ENCODE results near the gene ROBO1.

ROBO1 gene

DNA sequence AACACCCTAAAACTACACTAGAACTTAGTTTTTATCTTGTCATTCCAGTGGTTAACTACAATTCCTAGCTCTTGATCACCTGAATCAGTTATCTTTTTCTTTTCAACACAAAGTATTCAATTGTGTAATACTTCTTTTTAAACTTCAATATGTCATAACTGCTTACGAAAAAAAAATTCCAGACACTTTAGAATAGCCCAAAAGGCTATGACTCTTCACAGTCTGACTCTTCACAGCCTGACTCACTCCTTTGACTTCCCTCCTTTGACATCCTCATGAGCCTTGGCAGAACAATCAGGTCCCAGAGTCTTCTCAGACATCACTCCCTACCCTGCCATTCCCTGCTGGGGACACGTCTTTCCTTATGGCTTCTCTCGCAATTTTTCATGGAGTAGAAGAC is 727.1 kb downstream of the ROBO1 start:
- no peak for DNase-seq

DNA sequence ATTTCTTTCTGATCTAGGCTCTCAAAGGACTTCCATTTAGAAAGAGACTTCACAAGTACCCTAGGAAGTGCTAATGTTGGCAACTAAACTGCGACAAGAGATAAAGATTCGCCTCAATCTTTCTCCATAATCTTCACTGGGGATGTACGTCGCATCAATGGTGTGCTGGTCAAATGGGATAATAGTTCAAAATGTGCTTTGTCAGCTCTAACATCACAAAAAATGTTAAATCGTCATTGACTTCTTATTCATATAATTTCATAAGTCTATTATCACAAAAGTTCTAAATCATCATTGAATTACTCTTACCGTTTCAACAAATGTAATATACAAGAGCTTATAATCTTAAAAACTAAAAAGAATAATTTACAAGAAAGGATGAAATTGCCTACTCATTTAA is 727.7 kb downstream of the ROBO1 start:
- no peak for DNase-seq

DNA sequence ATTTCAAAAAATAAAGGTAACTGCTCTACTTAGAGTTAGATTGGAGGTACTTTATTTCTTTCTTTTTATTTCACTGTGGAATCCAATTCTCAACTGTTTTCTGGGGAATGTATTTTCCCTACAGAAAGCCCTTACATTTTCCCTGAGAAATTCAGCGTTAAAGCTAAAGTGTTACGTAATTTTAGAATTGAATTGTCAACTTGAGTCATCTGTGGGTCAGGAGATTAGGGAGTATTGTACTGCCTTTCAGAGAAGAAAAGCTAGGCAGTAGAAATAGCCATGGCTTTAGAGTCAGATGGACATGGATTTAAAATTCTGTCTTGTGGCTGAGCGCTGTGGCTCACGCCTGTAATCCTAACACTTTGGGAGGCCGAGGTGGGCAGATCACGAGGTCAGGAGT is 728.6 kb downstream of the ROBO1 start:
- no peak for DNase-seq

DNA sequence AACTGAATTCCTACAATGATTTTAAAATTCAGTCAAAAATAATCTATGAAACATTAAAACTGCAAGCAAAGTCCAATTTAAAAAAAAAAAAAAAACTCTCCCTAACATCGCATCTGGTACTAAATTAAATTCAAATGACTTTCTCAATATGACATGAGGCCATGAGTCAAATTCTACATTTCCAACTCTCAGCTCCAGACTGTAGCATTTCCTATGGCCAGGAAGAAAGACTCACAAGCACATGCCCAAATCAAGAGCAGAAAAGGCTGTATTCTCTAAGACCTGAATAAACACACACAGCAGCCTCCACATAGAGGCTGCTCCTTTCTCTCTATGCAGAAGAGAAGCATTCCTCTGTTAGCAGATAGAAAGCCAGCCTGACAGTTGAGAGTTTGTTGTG is 729.2 kb downstream of the ROBO1 start:
- no peak for DNase-seq

DNA sequence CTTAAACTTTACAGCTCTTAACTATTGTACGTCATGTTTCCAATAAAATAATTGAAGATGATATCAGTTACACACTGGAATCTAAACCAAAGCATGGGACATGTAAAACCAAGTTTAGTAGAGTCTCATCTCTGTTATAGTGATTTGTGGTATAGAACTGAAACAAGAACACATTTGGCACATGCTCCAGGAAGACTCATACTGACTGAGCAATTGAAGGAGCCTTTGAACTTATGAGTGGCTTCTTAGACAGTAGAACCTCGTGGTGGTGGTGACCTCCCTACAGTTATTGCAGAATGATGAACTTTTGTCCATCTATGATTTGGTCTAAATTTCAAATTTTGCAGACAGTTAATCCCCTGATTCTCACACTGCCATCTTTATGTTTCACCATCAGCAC is 729.7 kb downstream of the ROBO1 start:
- DNase-seq, result no peak

DNA sequence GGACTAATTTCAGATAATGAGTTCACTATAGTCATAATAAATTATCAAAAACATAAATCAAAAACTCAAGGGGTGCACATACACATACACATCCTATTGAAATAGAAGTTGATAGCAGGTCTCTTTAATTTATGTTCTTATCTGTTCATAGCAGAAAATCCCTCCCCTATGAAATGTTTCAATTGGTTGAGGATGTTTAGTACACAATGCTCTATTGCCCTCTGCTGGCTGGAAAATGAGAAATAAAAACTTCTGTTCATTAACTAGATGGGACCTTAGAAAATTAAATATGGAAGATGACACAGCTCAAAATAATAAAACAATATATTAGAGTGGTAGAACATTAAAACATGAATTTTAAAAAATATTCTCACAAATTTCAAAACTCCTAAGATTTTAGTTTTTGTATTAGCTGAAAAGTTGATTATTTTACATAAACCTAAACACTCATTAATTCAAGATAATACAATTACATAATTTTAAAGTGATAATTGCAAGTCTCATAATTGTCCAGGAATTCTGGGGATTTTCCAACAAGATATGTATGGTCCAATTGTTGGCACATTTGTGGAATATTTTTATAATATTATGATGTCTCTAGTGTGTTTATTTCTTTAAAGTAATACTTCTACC is 735.0 kb downstream of the ROBO1 start:
- DNase-seq, result peak; percentile 39

DNA sequence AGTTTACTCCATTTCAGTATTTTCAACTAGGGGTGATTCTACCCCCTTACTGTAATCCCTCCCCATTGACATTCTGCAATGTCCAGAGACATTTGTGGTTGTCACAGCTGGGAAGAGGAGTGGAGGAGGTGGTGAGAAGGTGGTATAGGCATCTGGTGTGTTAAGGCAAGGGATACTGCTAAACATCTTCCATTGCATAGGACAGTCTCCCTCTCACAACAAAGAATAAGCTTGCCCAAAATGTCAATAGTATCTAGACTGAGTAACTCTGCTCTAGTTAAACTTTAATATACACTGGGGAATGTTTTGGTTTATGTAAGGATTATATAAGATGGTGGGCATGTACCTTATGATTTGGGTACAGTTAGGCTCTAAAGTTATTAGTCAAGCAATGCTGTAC is 737.6 kb downstream of the ROBO1 start:
- DNase-seq, result no peak

DNA sequence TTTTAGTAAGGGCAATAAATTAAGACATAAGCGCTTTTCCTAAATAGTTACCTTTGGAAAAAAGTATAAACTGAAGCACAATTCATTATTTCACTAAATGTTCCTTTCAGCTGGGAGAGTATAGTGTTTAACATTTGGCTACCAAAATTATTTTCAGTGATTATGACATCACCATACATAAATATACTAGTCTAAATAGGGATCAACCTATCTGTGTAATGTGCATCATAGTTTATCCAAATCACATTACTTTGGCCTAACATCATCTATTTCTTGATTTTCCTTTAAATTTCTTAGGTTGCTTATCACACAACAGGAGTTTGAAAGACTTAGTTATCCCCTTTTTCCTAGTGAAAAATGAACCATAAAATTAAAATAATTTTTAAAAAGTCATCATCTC is 738.9 kb downstream of the ROBO1 start:
- no peak for DNase-seq

DNA sequence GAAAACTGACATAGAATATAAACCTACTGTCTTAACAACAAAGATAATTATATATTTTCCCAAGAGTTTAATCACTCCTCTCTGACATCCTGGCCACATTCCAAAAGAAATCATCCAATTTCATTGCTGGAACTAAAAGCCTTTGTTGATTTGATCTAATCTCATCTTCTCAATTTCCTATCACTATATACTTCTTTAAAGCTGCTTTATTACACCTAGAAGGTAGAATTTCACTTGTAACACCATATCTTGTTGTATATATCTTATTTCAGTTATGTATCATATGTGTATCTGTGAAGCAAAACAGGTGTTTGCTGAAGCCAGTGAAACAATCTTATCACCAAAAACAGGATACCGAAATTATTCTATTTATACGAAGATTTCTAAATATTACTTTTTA is 740.2 kb downstream of the ROBO1 start:
- no peak for DNase-seq

DNA sequence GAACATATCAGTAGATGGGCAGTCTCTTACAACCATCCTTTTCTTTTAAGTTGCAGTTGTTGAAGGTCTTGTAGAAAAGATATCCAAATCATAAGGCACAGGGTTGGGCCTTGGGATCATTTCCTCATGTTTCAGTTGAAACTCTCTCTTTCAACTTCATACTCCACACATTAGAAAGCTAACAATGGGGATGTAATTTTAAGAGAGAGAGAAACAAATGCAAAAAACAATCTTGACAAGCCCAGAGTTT is 747.9 kb downstream of the ROBO1 start:
- no peak for DNase-seq

DNA sequence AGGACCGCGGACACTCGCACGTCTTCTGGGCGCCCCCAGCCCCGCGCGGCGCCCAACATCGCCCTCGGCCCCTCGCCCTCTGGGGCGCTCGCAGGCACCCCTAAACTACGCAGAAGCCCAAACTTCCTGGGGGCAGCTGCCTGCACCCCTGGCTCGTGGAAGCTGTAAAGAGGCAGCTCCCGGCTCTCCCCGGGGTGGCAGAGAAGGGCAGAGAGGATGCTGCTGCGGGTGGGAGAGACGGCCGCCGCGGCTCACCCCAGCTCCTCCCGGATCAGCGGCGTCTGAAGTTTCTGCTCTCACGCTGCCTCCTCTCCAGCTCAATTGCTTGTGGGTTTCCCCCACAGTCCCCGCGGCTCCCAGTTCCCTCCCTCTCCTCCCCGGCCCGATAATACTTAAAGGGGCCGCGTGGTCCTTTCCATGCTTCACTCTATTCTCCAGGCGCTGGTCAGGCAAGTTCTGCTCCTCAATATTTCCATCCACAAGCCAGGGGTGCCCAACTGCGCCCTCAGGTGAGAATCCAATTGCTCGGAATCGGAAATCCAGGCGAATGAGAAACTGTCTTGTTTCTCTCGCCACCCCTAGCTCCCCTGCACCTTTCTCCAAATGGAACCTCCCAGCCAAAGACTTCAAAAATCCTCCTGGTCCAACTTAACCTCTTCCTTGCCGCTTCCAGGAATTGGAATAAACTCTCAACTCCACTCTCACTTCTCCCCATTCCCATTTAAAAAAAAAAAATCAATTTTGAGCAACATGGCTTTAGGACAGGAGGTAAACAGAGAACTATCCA is 748.5 kb downstream of the ROBO1 start:
- DNase-seq, result peak; percentile 71

DNA sequence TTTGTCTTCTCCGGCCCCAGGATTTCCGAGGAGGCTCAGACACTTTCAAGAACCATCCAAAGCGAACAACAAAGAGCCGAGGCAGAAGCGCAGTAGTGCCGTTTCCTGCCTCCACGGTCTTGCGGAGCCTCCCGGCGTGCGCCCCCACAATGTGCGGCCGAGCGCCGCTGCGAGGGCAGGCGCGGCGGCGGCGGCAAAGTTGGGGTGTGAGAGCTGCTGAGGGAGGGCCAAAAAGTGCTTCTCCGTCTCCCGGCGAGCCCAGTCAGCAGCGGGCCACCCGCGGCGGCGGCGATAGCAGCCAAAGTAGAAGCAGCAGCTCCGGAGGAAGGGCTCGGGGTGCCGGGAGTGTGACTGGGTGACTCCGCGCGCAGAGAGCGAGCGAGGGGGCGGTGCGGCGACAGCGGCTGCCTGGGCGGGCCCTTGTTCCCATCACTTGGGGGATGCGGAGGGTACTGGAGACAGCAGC is 749.1 kb downstream of the ROBO1 start:
- DNase-seq, result no peak

DNA sequence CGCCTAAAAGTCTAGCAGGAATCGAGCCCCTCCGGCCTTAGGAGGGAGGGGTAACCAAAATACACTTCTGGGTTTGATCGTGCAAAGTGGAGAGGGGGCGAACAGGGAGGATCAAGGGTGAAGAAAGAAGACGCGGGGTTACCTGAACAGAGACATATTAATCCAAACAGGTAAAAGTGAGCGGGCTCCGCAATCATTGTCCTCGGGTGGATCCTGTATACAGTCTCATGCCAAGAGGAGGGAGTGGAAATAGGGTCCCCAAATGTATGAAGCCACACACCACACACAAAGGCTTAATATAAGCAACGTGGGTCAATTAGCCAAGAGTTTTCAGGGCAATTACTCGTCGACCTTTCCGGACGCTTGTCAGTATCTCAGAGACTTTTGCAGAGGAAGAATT is 749.5 kb downstream of the ROBO1 start:
- DNase-seq, result no peak

DNA sequence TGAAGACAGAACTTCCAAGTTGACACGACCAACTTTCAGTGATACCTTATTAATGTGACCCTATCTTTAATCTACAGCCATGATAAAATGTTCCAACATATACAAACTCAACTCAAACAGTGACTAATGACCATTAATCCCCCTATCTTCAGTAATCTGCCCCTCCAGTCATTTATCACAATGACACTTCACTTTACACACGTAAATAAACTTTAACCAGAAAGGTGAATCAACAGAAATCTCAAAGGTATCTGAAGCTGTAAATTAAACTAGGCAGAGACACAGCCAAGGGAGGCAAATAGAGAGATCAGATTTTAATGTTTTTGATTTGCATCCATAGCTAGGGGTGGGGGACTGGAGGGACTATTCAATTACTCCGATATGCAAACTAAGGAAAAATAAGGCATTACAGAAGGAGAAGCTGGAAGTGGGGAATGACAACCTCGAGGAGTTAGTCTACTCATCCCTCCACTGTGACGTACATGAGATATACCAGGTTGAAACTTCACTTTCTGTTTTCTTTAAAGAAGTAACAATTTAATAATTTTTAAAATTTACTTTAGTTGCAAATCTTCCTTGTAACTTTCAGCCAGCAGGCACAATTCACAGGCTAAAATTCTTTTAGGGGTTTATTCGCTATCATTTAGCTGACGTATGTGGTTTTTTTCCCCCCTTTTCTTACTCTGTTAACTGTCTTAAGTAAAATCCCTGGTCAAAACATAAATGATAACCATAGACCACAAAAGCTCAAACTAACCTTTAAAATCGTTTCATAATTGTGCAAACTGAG is 751.0 kb downstream of the ROBO1 start:
- DNase-seq, result no peak

DNA sequence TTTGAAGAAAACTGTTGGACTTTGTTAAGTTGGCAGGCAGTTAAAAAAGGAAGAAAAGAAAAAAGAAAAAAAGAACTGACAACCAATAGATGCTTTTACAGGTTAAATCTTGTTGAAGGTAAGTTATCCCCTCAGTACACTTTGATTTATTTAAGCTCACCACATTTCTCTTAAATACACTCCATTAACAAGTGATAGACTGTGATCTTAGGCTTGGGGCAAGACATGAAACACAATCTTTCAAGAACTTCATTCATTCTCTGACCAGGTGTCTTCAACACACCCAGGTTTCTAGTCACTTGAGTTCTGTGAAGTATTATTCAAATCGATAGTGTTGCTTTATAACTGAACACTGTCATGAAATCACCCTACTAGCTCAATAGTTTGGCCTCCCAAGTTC is 751.9 kb downstream of the ROBO1 start:
- DNase-seq, result no peak

DNA sequence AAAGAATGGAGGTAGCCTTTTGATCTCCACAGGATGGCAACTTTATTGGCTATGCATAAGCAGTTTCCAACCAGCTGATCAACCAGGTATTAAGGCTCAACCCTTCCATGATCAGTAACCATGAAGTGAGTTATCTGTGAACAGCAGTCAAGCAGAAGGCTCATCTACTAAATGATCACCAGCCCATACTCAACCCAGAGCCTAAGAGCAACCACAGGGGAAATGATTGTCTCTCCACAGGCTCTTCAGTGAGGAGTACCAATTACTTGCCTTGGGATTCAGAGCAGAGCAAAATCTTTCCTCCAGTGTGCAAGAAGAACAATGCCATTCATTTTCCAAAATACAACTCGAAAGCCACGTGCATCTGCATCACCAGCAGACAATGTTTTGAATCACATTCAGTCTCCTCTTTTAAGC is 754.8 kb downstream of the ROBO1 start:
- no peak for DNase-seq

DNA sequence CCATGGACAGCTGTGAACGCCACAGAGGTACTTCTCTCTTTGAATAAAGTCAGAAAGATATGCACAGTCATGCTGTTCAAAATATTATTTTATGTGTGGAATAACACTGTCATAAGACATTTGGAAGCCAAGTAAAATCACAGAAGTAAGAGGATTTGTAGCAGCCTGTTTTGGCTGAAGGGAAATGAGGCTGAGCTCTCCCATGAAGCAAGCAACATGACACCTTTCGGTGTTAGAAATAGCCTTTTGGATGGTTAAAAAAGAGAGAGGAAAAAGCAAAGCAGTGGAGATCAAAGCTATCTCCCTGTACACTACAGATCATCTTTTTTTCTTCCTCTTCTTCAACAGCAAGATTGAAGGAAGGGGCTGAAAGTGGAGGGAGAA is 755.3 kb downstream of the ROBO1 start:
- no peak for DNase-seq

DNA sequence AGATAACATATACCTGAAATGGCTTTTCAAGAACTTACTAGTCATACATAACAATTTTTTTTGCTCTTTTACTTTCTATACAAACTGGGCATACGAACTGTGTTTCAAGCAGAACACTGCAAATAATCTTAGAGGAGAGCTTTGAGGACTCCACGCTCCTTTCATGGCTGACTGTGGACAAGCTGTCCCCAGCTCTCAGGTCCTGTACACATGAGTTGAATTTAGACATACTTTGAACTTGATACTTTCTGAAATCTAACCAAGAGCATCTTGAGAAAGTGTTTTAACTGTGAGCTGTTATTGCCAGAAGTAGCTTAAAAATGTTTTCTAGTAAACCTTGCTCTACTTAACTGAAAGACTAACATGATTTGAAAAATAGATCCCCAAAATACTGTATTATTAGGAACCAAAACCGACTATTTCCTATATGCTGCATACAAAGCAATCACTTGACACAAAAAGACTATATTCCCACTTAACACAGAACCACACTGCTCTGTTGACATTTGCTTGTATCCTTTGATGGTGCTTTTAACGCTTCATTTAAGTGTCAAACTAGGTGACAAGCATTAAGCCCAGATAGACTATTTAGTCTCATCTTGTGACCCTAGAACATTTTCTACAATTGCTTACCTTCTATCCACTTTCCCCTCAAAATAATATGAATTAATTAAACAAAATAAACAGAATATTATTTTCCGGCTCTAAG is 755.8 kb downstream of the ROBO1 start:
- DNase-seq, result no peak

DNA sequence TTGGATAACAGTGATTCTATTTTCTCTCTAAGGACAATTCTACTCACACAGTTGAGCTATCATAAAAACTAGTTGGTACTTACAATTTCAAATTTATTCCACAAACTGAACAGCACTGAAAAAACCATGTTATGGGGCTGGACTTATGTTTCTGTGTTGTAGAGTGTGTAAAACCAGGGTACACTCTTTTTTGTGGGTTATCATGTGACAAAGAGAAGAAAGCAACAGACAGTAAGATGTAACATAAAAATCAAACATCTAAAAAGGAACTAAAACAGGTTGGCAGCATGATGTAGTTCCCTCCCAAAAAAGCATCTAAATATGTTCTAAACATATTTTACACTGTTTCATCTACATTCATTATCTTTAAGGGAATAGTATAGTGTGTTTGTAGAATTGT is 757.9 kb downstream of the ROBO1 start:
- no peak for DNase-seq

DNA sequence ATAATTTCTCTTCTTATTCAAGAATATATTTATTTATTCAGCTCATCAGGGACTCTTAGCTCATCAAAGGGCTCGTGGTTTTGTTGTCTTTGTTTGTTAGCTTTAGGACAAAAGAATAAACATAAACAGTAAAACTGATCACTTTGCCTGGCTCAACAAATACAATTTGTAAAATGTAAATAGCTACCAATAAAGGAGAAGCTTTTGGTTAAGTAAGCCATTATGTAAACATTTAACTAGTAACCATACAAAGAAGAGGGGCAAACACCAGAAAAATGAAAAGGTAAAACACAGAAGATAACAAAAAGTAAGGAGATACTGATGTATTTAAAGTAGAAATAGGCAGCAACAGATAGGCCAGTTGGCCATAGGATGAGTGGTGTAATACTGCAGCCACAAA is 761.7 kb downstream of the ROBO1 start:
- DNase-seq, result no peak

DNA sequence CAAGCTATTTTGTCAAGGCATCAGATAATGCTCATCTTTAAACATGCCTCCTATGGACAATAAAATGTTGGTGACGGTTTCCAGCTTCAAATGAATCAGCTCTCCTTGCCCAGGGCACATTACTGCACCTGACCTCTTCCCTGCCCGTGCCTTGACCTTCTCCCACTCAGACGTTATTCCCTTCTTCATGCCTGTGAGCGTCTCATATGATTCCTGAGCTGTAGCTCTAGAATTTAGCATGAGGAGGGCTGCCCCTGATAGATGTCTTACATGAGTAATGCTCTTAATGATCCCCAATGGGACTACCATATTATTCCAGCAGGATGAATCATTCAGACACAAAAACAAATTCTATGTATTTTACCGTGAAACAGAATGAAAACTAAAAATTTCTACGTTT is 762.7 kb downstream of the ROBO1 start:
- DNase-seq, result no peak

DNA sequence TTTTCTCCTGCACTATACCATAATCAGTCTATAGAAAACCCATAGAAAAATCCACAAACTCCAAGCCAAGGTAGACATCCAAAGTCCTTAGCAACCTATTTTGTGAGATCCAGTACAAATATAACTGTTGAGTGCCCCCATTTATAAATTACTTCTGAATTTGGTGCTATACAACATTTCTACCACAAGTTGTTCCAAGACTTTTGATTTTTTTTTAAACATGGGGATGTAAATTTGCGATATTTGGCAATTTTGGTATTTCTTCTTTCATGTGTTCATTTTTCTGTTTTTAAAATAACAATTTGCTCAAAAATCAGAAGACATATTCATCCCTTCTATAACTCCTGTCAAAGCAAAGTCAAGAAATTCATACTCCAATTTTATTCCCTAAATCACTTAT is 763.8 kb downstream of the ROBO1 start:
- DNase-seq, result no peak

DNA sequence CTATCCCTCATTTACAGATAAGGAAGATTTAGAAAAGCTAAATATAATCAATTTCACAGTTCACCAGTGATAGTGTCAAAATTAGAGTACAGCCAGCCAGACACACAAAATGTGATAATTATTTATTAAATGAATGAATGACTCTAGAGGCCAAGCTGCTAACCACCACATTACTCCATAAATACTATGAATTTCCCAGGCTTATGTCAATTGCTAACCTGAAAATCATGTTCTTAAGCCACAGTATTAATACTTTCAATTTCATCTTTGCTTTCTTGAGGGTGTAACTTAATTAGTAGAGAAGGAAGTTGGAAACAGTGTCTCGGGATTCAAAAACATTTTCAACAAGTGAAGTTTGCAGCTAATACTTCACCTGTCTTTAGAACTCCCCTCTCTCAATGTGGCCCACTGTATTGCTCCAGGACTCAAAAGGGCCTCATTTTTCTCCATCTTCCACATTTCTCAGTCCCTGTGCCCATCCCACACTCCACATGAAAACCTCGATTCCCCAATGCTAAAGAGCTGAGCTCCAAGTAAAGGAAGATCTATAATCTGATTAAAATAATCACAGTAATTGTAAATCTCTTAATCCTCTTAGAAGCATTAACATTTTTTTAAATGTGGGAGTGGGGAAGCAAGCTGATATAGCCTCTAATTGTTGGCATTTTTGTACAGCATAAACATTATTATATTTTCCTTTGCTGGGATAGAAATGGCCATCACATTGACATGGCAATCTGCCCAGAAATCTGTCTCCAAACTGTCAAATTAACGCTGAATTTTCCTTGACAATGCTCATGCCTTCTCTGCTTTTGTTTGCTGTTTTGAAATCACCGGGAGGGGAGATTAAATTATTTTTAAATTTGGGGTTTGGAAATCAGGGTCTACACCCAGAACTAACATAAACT is 765.1 kb downstream of the ROBO1 start:
- no peak for DNase-seq

Measured in NCI-H1092 (cell line).